ENCODE data around the gene MGAT4C.

MGAT4C gene

DNA sequence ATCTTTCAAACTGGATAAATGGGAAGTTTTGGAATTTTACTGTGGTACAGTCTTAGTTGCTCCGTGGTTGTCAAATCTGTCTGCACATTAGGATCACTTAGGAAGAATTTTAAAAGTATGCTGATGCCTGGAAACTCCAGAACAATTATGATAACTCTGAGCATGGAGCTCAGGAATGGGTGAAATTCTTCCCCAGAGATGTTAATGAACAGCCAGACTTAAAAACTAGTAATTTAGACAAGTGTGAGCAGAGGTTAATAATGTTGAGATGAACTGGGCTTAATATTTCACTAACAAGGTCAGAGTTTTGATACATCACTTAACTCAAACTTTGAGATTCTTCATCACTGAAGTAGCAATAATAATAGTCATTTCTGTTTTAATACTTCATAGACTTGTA is 287.6 kb downstream of the MGAT4C start:
- Histone ChIP-seq H3K9me3 (replicated peaks; ENCODE audit: low read length) (no peaks in the 10 kb centered on the region), H3K27me3 (ENCODE audit: control insufficient read depth, insufficient read depth, low read length) (no peaks in the 10 kb centered on the region), H3K4me3 (ENCODE audit: low read length) (no peak overlapping the region), H3K36me3 (ENCODE audit: insufficient read depth, low read length) (no peaks in the 10 kb centered on the region), H3K4me1 (ENCODE audit: control insufficient read depth, insufficient read depth, low read length) (no peaks in the 10 kb centered on the region), H3K9ac (ENCODE audit: low read depth, low read length) (no peak overlapping the region), H3K4me2 (ENCODE audit: low read length) (no peak overlapping the region)

DNA sequence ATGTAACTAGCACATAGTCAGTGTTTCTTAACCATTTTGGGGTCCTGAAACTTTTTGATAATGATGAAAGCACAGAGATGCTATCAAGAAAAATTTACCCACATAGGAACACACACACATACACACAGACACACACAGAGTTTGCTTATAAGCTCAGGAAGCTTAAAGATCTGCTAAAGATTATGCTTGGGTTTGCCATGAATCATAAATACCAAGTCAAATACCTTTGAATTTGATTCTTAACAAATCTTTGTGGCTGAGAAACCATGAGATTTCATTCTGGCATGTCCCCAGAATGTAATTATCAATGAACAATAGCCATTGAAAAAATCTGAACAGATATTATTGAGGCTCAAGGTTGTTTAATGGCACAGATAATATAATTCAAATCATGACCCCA is 292.9 kb downstream of the MGAT4C start:
- H3K27me3 ChIP-seq (ENCODE audit: control insufficient read depth, insufficient read depth, low read length) = no peaks in the 10 kb centered on the region
- no peaks in the 10 kb centered on the region for H3K9me3 ChIP-seq (replicated peaks; ENCODE audit: low read length)
- H3K9ac ChIP-seq (ENCODE audit: low read depth, low read length) = no peak overlapping the region
- H3K36me3 ChIP-seq (ENCODE audit: insufficient read depth, low read length) = no peaks in the 10 kb centered on the region
- no peak overlapping the region for H3K4me2 ChIP-seq (ENCODE audit: low read length)
- no peaks in the 10 kb centered on the region for H3K4me1 ChIP-seq (ENCODE audit: control insufficient read depth, insufficient read depth, low read length)
- H3K4me3 ChIP-seq (ENCODE audit: low read length) = no peak overlapping the region

DNA sequence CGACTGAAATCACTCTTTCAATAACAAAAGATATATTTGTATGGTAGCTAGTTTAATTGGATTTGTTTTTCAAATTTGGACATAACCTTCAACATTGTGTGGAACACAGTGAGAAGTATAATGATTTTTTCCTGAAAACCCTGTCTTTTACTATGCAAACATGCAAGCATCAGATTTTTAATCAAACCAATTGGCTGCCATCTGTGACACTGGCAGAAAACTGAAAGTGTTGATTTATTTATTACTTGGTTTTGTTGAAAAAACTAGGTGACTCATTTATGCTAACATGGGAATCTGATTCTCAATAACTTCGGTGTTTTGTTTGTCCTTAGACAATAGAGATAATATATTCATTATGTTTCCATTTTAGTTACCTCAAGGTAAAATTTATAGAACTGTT is 300.1 kb downstream of the MGAT4C start:
- H3K9ac ChIP-seq (ENCODE audit: low read depth, low read length) = no peak overlapping the region
- H3K4me3 ChIP-seq (ENCODE audit: low read length) = no peak overlapping the region
- H3K27me3 ChIP-seq (ENCODE audit: control insufficient read depth, insufficient read depth, low read length) = peaks cover 2% of the 10 kb centered on the region
- no peaks in the 10 kb centered on the region for H3K4me1 ChIP-seq (ENCODE audit: control insufficient read depth, insufficient read depth, low read length)
- no peaks in the 10 kb centered on the region for H3K9me3 ChIP-seq (replicated peaks; ENCODE audit: low read length)
- H3K36me3 ChIP-seq (ENCODE audit: insufficient read depth, low read length) = no peaks in the 10 kb centered on the region
- no peak overlapping the region for H3K4me2 ChIP-seq (ENCODE audit: low read length)

DNA sequence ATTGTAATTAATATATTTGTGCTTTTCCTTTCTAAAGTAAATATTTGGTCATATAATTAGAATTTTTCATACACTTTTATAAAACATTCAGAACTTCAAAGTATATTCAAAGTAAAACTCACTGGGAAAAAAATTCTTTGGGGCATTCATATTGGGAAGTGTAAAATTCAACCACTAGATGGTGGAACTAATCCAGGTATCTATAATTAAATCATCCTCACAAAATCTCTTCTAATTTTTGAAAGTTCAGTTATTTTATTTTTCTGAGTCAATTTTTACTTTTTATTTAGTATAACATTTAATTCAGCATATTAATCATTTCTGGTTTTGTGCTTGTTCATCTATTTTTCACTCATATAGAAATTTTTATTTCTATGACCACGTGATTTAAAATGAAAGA is 301.1 kb downstream of the MGAT4C start:
- no peak overlapping the region for H3K9ac ChIP-seq (ENCODE audit: low read depth, low read length)
- no peak overlapping the region for H3K4me3 ChIP-seq (ENCODE audit: low read length)
- H3K9me3 ChIP-seq (replicated peaks; ENCODE audit: low read length) = no peaks in the 10 kb centered on the region
- H3K36me3 ChIP-seq (ENCODE audit: insufficient read depth, low read length) = no peaks in the 10 kb centered on the region
- H3K4me1 ChIP-seq (ENCODE audit: control insufficient read depth, insufficient read depth, low read length) = no peaks in the 10 kb centered on the region
- peaks cover 6% of the 10 kb centered on the region for H3K27me3 ChIP-seq (ENCODE audit: control insufficient read depth, insufficient read depth, low read length)
- H3K4me2 ChIP-seq (ENCODE audit: low read length) = no peak overlapping the region

DNA sequence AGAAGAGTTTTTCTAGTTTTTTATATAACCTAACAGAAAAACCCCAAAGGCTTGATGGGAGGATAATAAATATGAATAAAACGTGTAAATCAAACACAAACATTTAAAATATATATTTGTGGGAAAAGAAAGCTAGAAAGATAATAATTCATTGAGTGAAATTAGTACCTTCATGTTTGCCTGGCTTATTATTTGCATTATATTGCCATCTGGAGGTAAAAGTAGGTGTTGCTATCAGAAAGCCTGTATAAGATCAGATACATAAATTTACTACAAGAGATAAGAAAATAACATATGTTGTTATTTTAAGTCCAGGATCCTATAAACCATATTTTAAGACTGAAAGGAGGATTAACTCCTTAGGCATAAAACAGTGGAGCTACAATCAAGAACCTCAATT is 304.4 kb downstream of the MGAT4C start:
- Histone ChIP-seq H3K4me3 (ENCODE audit: low read length) (no peak overlapping the region), H3K9me3 (replicated peaks; ENCODE audit: low read length) (no peaks in the 10 kb centered on the region), H3K4me2 (ENCODE audit: low read length) (no peak overlapping the region), H3K4me1 (ENCODE audit: control insufficient read depth, insufficient read depth, low read length) (no peaks in the 10 kb centered on the region), H3K9ac (ENCODE audit: low read depth, low read length) (no peak overlapping the region), H3K36me3 (ENCODE audit: insufficient read depth, low read length) (no peaks in the 10 kb centered on the region), H3K27me3 (ENCODE audit: control insufficient read depth, insufficient read depth, low read length) (peaks cover 13% of the 10 kb centered on the region)

DNA sequence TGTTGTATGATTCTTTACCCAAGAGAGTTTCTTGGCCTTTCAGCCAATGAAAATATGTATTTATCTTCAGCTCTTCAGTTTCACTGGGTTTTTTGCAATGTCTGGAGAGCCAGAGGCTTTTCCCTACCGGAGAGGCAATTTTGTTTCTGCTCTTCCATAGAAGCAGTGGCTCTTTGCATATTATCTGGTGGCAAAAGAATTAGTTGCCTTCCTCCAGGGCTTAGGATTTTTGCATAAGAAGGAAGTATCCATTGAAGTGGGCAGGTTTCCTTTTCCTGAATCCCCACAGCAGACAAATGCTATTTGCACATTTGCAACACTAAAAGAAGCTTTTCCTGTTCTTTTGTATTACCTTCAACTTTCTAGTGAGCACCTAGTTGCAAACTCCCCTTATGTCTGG is 306.9 kb downstream of the MGAT4C start:
- Histone ChIP-seq H3K27me3 (ENCODE audit: control insufficient read depth, insufficient read depth, low read length) (peaks cover 13% of the 10 kb centered on the region), H3K9ac (ENCODE audit: low read depth, low read length) (no peak overlapping the region), H3K4me2 (ENCODE audit: low read length) (no peak overlapping the region), H3K4me1 (ENCODE audit: control insufficient read depth, insufficient read depth, low read length) (no peaks in the 10 kb centered on the region), H3K9me3 (replicated peaks; ENCODE audit: low read length) (no peaks in the 10 kb centered on the region), H3K36me3 (ENCODE audit: insufficient read depth, low read length) (no peaks in the 10 kb centered on the region), H3K4me3 (ENCODE audit: low read length) (no peak overlapping the region)

DNA sequence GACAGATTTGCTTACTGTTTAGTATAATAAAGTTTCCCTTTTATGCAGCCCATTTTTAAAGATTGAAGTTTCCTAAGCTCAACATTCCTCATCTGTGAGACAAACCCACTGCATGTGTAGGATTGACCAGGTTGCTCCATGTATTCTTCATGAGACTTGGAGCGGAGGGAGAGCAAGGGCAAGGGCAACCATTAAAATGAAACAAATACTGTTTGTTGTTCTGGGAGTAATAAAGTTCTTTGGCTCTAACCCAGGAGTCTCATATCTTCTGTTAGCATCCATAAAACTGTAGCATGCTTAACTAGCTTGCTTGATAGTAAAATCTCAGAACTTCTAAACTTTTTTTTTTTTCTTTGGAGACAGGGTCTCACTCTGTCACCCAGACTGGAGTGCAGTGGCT is 307.9 kb downstream of the MGAT4C start:
- Histone ChIP-seq H3K9me3 (replicated peaks; ENCODE audit: low read length) (no peaks in the 10 kb centered on the region), H3K4me1 (ENCODE audit: control insufficient read depth, insufficient read depth, low read length) (no peaks in the 10 kb centered on the region), H3K9ac (ENCODE audit: low read depth, low read length) (no peak overlapping the region), H3K4me2 (ENCODE audit: low read length) (no peak overlapping the region), H3K36me3 (ENCODE audit: insufficient read depth, low read length) (no peaks in the 10 kb centered on the region), H3K4me3 (ENCODE audit: low read length) (no peak overlapping the region), H3K27me3 (ENCODE audit: control insufficient read depth, insufficient read depth, low read length) (peaks cover 13% of the 10 kb centered on the region)

DNA sequence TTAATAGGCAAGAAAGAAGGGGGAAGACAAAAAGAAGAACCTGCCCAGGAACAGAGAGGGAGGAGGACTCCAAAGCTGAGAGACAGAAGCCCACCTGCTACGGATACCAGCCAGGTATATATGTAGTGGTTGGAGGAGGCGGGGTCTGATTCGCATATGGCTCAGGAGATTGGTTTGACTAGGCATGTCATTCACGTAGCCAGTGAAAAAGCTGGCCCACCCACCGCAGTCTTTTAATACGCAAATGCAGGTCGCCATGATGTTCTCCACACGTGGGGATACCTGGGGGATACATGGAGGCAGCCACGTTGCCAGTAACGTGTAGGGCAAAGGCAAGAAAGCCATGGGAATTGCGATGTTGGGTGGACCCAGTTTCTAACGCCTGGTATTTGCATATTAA is 308.9 kb downstream of the MGAT4C start:
- Histone ChIP-seq H3K27me3 (ENCODE audit: control insufficient read depth, insufficient read depth, low read length) (peaks cover 13% of the 10 kb centered on the region), H3K4me2 (ENCODE audit: low read length) (no peak overlapping the region), H3K36me3 (ENCODE audit: insufficient read depth, low read length) (no peaks in the 10 kb centered on the region), H3K9me3 (replicated peaks; ENCODE audit: low read length) (no peaks in the 10 kb centered on the region), H3K4me3 (ENCODE audit: low read length) (no peak overlapping the region), H3K4me1 (ENCODE audit: control insufficient read depth, insufficient read depth, low read length) (no peaks in the 10 kb centered on the region), H3K9ac (ENCODE audit: low read depth, low read length) (no peak overlapping the region)

DNA sequence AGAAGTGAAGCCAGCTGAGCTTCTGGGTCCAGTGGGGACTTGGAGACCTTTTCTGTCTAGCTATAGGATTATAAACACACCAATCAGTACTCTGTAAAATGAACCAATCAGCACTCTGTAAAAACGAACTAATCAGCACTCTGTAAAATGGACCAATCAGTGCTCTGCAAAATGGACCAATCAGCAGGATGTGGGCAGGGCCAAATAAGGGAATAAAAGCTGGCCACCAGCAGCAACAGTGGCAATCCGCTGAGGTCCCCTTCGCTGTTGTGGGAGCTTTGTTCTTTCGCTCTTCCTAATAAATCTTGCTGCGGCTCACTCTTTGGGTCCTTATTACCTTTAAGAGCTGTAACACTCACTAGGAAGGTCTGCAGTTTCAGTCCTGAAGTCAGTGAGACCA is 309.8 kb downstream of the MGAT4C start:
- Histone ChIP-seq H3K4me3 (ENCODE audit: low read length) (no peak overlapping the region), H3K9ac (ENCODE audit: low read depth, low read length) (no peak overlapping the region), H3K9me3 (replicated peaks; ENCODE audit: low read length) (no peaks in the 10 kb centered on the region), H3K4me2 (ENCODE audit: low read length) (no peak overlapping the region), H3K4me1 (ENCODE audit: control insufficient read depth, insufficient read depth, low read length) (no peaks in the 10 kb centered on the region), H3K27me3 (ENCODE audit: control insufficient read depth, insufficient read depth, low read length) (peaks cover 13% of the 10 kb centered on the region), H3K36me3 (ENCODE audit: insufficient read depth, low read length) (no peaks in the 10 kb centered on the region)

DNA sequence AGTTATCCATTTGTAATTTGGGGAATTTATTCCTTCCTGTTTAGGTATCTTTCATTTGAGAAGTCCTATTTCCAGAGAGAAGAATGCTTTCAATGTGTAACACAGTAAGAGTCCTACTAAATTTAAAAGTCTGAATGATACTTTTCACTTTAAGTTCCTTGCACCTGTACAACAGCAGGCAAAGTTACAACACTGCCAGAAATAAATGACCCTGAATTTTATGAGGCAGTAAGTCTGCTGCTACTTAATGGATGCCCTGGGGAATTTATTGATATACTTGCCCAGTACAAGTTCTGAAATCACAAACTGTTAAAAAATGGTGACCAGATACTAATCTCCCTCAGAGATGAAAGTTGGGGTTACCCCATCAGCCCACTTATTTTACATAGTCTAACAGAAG is 329.0 kb downstream of the MGAT4C start:
- Histone ChIP-seq H3K36me3 (ENCODE audit: insufficient read depth, low read length) (no peaks in the 10 kb centered on the region), H3K9me3 (replicated peaks; ENCODE audit: low read length) (no peaks in the 10 kb centered on the region), H3K4me2 (ENCODE audit: low read length) (no peak overlapping the region), H3K4me1 (ENCODE audit: control insufficient read depth, insufficient read depth, low read length) (peaks cover 5% of the 10 kb centered on the region), H3K4me3 (ENCODE audit: low read length) (no peak overlapping the region), H3K27me3 (ENCODE audit: control insufficient read depth, insufficient read depth, low read length) (peaks cover 9% of the 10 kb centered on the region), H3K9ac (ENCODE audit: low read depth, low read length) (no peak overlapping the region)

DNA sequence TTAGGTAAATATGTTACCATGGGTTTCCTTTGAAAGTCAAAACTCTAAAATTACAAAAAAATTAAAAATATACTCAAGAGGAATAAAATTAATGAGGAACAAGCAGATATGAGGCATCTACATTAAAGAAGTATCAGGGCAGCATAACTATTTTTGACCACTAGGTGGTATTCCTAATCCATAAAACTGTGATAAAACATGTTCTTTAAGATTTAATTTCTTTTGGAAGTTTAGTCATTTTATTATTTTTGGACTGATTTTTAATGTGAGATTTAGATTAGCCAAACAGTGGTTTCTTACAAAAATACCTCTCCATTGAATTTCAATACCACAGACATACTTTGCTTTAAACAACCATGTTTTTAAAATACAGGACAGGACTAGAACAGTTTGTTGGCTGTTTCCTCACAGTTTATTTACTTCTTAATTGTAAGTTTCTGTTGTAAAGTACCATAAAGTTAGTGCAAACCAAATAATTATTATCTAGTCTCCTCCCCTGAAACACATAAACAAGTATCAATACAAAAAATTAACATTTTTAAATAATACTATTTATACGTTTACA is 332.3 kb downstream of the MGAT4C start:
- Histone ChIP-seq H3K4me2 (ENCODE audit: low read length) (peak overlapping the region; percentile 20), H3K9me3 (replicated peaks; ENCODE audit: low read length) (no peaks in the 10 kb centered on the region), H3K4me1 (ENCODE audit: control insufficient read depth, insufficient read depth, low read length) (peaks cover 5% of the 10 kb centered on the region), H3K27me3 (ENCODE audit: control insufficient read depth, insufficient read depth, low read length) (peaks cover 9% of the 10 kb centered on the region), H3K9ac (ENCODE audit: low read depth, low read length) (no peak overlapping the region), H3K36me3 (ENCODE audit: insufficient read depth, low read length) (no peaks in the 10 kb centered on the region), H3K4me3 (ENCODE audit: low read length) (no peak overlapping the region)

DNA sequence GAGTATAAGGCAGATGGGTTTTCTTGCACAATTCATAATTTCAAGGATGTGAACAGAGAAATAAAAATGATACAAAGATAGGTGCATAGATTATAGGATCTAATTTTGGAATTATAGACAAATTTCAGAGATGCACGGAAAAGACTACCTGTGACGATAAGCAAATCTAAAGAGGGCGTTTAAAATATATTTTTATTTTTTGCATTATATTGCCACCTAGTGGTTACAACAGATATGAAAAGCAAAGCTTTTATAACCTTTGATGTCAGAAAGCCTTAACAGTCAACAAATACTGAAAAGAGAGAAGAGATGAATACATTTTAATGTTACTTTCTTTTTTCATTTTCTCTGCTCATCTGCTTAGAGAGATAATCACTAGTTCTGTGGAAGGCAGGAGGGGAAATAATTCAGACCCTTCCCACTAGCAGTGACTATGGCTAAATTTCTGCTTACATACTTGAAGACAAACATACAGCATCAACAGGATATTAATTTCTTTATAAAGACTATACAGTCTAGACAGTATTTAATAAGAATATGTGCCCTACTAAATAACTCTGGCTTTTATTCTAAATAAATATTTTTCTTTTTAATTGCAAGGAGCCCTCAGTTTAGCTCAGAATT is 335.8 kb downstream of the MGAT4C start:
- H3K4me1 ChIP-seq (ENCODE audit: control insufficient read depth, insufficient read depth, low read length) = peaks cover 5% of the 10 kb centered on the region
- H3K4me3 ChIP-seq (ENCODE audit: low read length) = no peak overlapping the region
- H3K4me2 ChIP-seq (ENCODE audit: low read length) = no peak overlapping the region
- peaks cover 9% of the 10 kb centered on the region for H3K27me3 ChIP-seq (ENCODE audit: control insufficient read depth, insufficient read depth, low read length)
- no peaks in the 10 kb centered on the region for H3K9me3 ChIP-seq (replicated peaks; ENCODE audit: low read length)
- H3K36me3 ChIP-seq (ENCODE audit: insufficient read depth, low read length) = no peaks in the 10 kb centered on the region
- no peak overlapping the region for H3K9ac ChIP-seq (ENCODE audit: low read depth, low read length)

Data from skeletal muscle satellite cell (primary cell).